ENCODE data around the gene MAP3K3. TPM values are rescaled to one million over a fixed set of nuclear protein-coding genes. Genes with fewer than 3 reads are reported as not detected.

MAP3K3 gene
- total and polyA plus RNA-seq, 10 of the 15 experiments (the other 5 are each of a cell fraction or from before 2014, with no cell fraction given), result 1.6 to 24.1 (median 15.0) TPM

- Histone ChIP-seq H3K4me1 (ENCODE audit: control insufficient read depth, insufficient read depth, low read length) (peaks cover 5% of the 10 kb centered on the region; the same call in 1 of the 2 replicates), H3K9me3 (replicated peaks; ENCODE audit: control insufficient read depth, insufficient read depth, low read length) (no peaks in the 10 kb centered on the region), H3K4me2 (ENCODE audit: control insufficient read depth, insufficient read depth) (no peak overlapping the region), H3K4me3 (no peak overlapping the region), H3K27me3 (replicated peaks in 1 of 2; ENCODE audit: control insufficient read depth in 2 of 2, insufficient read depth in 2 of 2, low read length in 1 of 2) (no peaks in the 10 kb centered on the region), H2AFZ (ENCODE audit: control insufficient read depth, low read depth, low read length) (no peak overlapping the region), H3K36me3 (ENCODE audit: control insufficient read depth in 2 of 2, insufficient read depth in 2 of 2, low read length in 1 of 2) (no peaks in the 10 kb centered on the region), H4K20me1 (ENCODE audit: control insufficient read depth, insufficient read depth) (no peaks in the 10 kb centered on the region), H3K9ac (ENCODE audit: control insufficient read depth, insufficient read depth, low read length) (no peak overlapping the region), H3K27ac (ENCODE audit: control insufficient read depth, insufficient read depth) (no peak overlapping the region), H3K79me2 (ENCODE audit: control insufficient read depth, insufficient read depth, low read length) (peaks cover 33% of the 10 kb centered on the region)
- POLR2A ChIA-PET, result interaction anchor here (0.6 to 1.7 kb wide), 5 partner anchors 10 to 1510 kb away, joined by 3 to 5 read pairs (median 4); partner anchors contain the start of gene TACO1
- TF ChIP-seq POU2F2 (IDR thresholded peaks at IDR 0.05; ENCODE audit: borderline replicate concordance, low read depth, low read length), result no peak
- 0 out of 2 replicates have a peak, but pooled peaks have one; percentile 5 for TF ChIP-seq SPI1 (IDR thresholded peaks at IDR 0.05; ENCODE audit: borderline replicate concordance, insufficient read depth, low read depth, low read length)
- RAD21 ChIA-PET (ENCODE audit: unreplicated experiment), result interaction anchor here (1.6 to 2.8 kb wide), 2 partner anchors 11 to 20 kb away, joined by 3 to 9 read pairs; no protein-coding TSS in a partner anchor
- WGBS (ENCODE audit: insufficient coverage, insufficient replicate concordance, low lambda C conversion rate, missing lambda C conversion rate), result 96% methylated on average over 4 of the region's 4 CpGs
- FAIRE-seq (no peak), DNase-seq (ENCODE audit: low read depth, low spot score) (no peak), ATAC-seq (no peak)
- CTCF ChIA-PET, result interaction anchor here (0.5 to 3.3 kb wide), 4 partner anchors 14 to 174 kb away, joined by 3 to 13 read pairs (median 8); no protein-coding TSS in a partner anchor
- intact Hi-C loops (cut with micrococcal nuclease; ENCODE audit: unreplicated experiment) (loop anchor here (10.0 kb wide), 1 partner anchor 148 kb away; the partner anchor contains the start of genes CCDC47 and DDX42), in situ Hi-C loops (cut with MboI) (no loop called here)
- BruUV-seq (replicated peaks), result no TSS peak
- SMC1A ChIA-PET (ENCODE audit: uncharacterized antibody, unreplicated experiment), result interaction anchor here (0.5 to 3.3 kb wide), 7 partner anchors 9 to 109 kb away, joined by 3 to 19 read pairs (median 4); no protein-coding TSS in a partner anchor
Measured at GRCh38 chr17:63626551-63627180, 4.4 kb downstream of the MAP3K3 start.

- Histone ChIP-seq H3K36me3 (ENCODE audit: control insufficient read depth in 2 of 2, insufficient read depth in 2 of 2, low read length in 1 of 2) (peaks cover under 1 to 5% of the 10 kb centered on the region in 2 experiments; a peak in 2 of 4 replicates), H3K4me3 (no peak overlapping the region), H3K79me2 (ENCODE audit: control insufficient read depth, insufficient read depth, low read length) (peaks cover 16% of the 10 kb centered on the region), H3K4me2 (ENCODE audit: control insufficient read depth, insufficient read depth) (no peak overlapping the region), H3K27ac (ENCODE audit: control insufficient read depth, insufficient read depth) (no peak overlapping the region), H2AFZ (ENCODE audit: control insufficient read depth, low read depth, low read length) (no peak overlapping the region), H3K27me3 (replicated peaks in 1 of 2; ENCODE audit: control insufficient read depth in 2 of 2, insufficient read depth in 2 of 2, low read length in 1 of 2) (no peaks in the 10 kb centered on the region), H3K9ac (ENCODE audit: control insufficient read depth, insufficient read depth, low read length) (no peak overlapping the region), H3K4me1 (ENCODE audit: control insufficient read depth, insufficient read depth, low read length) (no peaks in the 10 kb centered on the region), H4K20me1 (ENCODE audit: control insufficient read depth, insufficient read depth) (no peaks in the 10 kb centered on the region), H3K9me3 (replicated peaks; ENCODE audit: control insufficient read depth, insufficient read depth, low read length) (no peaks in the 10 kb centered on the region)
- BruUV-seq (replicated peaks), result no TSS peak
- DNase-seq (ENCODE audit: low read depth, low spot score) (no peak), FAIRE-seq (peak; percentile 35), ATAC-seq (no peak)
- POLR2A ChIA-PET, result no interaction called here
- SMC1A ChIA-PET (ENCODE audit: uncharacterized antibody, unreplicated experiment), result interaction anchor here (0.6 kb wide), 1 partner anchor 14 kb away, joined by 4 read pairs; no protein-coding TSS in a partner anchor
- RAD21 ChIA-PET (ENCODE audit: unreplicated experiment), result interaction anchor here (1.2 kb wide), 1 partner anchor 10 kb away, joined by 4 read pairs; no protein-coding TSS in a partner anchor
- CTCF ChIA-PET, result interaction anchor here (0.7 to 1.9 kb wide), 4 partner anchors 8 to 223 kb away, joined by 3 to 5 read pairs (median 3); partner anchors contain the start of gene MAP3K3
- WGBS (ENCODE audit: insufficient coverage, insufficient replicate concordance, low lambda C conversion rate, missing lambda C conversion rate), result 96% methylated on average over 1 of the region's 1 CpG
- intact Hi-C loops (cut with micrococcal nuclease; ENCODE audit: unreplicated experiment) (loop anchor here (10.0 kb wide), 1 partner anchor 145 kb away; the partner anchor contains the start of genes CCDC47 and DDX42), in situ Hi-C loops (cut with MboI) (no loop called here)
- TF ChIP-seq KLF5 (IDR thresholded peaks at IDR 0.05; ENCODE audit: partially characterized antibody), result no peak
- TF ChIP-seq RFX5 (IDR thresholded peaks at IDR 0.05; ENCODE audit: low read depth, low read length), result no peak
- TF ChIP-seq POLR2AphosphoS2 (IDR thresholded peaks at IDR 0.05; ENCODE audit: low read depth, low read length), result no peak
- TF ChIP-seq ZNF274 (IDR thresholded peaks at IDR 0.05; ENCODE audit: insufficient read depth, insufficient read length), result no peak
- no peak for TF ChIP-seq NFYA (IDR thresholded peaks at IDR 0.05; ENCODE audit: borderline replicate concordance, low read depth, low read length)
- no peak for TF ChIP-seq TCF3 (IDR thresholded peaks at IDR 0.05; ENCODE audit: borderline replicate concordance, insufficient read depth, low read depth, low read length)
- no peak for TF ChIP-seq IRF3 (IDR thresholded peaks at IDR 0.05)
- TF ChIP-seq STAT3 (IDR thresholded peaks at IDR 0.05; ENCODE audit: low read depth, low read length), result no peak
- no peak for TF ChIP-seq NFIC (IDR thresholded peaks at IDR 0.05; ENCODE audit: low read depth, low read length)
- TF ChIP-seq BCL11A (IDR thresholded peaks at IDR 0.05; ENCODE audit: low read depth, low read length), result no peak
Measured at GRCh38 chr17:63629627-63630026, 7.4 kb downstream of the MAP3K3 start.

Data from GM12878 (cell line).